Measurements from ENCODE around the gene SLC46A3. TPM values are rescaled to one million over a fixed set of nuclear protein-coding genes. Genes with fewer than 3 reads are reported as not detected.

SLC46A3 gene
- total and polyA plus RNA-seq, 10 of the 15 experiments (the other 5 are each of a cell fraction or from before 2014, with no cell fraction given): 2.9 to 15.6 (median 9.4) TPM

- no peaks in the 10 kb centered on the region for H3K27me3 ChIP-seq (replicated peaks in 1 of 2; ENCODE audit: control insufficient read depth in 2 of 2, insufficient read depth in 2 of 2, low read length in 1 of 2)
- H3K9ac ChIP-seq (ENCODE audit: control insufficient read depth, insufficient read depth, low read length): peak overlapping the region; percentile 99
- RAD21 ChIA-PET (ENCODE audit: unreplicated experiment): interaction anchor here (1.3 to 8.1 kb wide), 6 partner anchors 21 to 258 kb away, joined by 3 to 196 read pairs (median 5); partner anchors contain the start of gene SLC46A3
- intact Hi-C loops (cut with micrococcal nuclease; ENCODE audit: unreplicated experiment): loop anchor here (2.0 to 10.0 kb wide), 4 partner anchors 231 to 605 kb away; partner anchors contain the start of gene PAN3
- POLR2A ChIA-PET: interaction anchor here (0.7 to 5.7 kb wide), 4 partner anchors 20 to 521 kb away, joined by 3 to 84 read pairs (median 4); no protein-coding TSS in a partner anchor
- no peak overlapping the region for H2AFZ ChIP-seq (ENCODE audit: control insufficient read depth, low read depth, low read length)
- no TSS peak for BruUV-seq (replicated peaks)
- no peak for FAIRE-seq
- peaks cover 0 to 22% of the 10 kb centered on the region in 2 experiments; a peak in 3 of 4 replicates for H3K36me3 ChIP-seq (ENCODE audit: control insufficient read depth in 2 of 2, insufficient read depth in 2 of 2, low read length in 1 of 2)
- in situ Hi-C loops (cut with MboI): no loop called here
- no peak for TF ChIP-seq POU2F2 (IDR thresholded peaks at IDR 0.05; ENCODE audit: borderline replicate concordance, low read depth, low read length)
- TF ChIP-seq SMAD5 (IDR thresholded peaks at IDR 0.05; ENCODE audit: low read depth): 0 out of 2 replicates have a peak, but pooled peaks have one; percentile 27
- peak; percentile 27 for TF ChIP-seq RELA (IDR thresholded peaks at IDR 0.05; ENCODE audit: borderline replicate concordance, partially characterized antibody)
- TF ChIP-seq, protein P1, sequence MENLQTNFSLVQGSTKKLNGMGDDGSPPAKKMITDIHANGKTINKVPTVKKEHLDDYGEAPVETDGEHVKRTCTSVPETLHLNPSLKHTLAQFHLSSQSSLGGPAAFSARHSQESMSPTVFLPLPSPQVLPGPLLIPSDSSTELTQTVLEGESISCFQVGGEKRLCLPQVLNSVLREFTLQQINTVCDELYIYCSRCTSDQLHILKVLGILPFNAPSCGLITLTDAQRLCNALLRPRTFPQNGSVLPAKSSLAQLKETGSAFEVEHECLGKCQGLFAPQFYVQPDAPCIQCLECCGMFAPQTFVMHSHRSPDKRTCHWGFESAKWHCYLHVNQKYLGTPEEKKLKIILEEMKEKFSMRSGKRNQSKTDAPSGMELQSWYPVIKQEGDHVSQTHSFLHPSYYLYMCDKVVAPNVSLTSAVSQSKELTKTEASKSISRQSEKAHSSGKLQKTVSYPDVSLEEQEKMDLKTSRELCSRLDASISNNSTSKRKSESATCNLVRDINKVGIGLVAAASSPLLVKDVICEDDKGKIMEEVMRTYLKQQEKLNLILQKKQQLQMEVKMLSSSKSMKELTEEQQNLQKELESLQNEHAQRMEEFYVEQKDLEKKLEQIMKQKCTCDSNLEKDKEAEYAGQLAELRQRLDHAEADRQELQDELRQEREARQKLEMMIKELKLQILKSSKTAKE (IDR thresholded peaks at IDR 0.05; ENCODE audit: low read depth, poor library complexity, severe bottlenecking): peak; percentile 18
- peak; percentile 50; the same call in 1 of the 2 replicates for TF ChIP-seq RUNX3 (IDR thresholded peaks at IDR 0.05; ENCODE audit: low read length)
- no peak for TF ChIP-seq PAX8 (IDR thresholded peaks at IDR 0.05)
- TF ChIP-seq GABPA (IDR thresholded peaks at IDR 0.05; ENCODE audit: low read depth): no peak
- TF ChIP-seq PBX3 (IDR thresholded peaks at IDR 0.05; ENCODE audit: insufficient replicate concordance, low read depth, low read length): no peak
- TF ChIP-seq, protein P2, sequence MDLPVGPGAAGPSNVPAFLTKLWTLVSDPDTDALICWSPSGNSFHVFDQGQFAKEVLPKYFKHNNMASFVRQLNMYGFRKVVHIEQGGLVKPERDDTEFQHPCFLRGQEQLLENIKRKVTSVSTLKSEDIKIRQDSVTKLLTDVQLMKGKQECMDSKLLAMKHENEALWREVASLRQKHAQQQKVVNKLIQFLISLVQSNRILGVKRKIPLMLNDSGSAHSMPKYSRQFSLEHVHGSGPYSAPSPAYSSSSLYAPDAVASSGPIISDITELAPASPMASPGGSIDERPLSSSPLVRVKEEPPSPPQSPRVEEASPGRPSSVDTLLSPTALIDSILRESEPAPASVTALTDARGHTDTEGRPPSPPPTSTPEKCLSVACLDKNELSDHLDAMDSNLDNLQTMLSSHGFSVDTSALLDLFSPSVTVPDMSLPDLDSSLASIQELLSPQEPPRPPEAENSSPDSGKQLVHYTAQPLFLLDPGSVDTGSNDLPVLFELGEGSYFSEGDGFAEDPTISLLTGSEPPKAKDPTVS (IDR thresholded peaks at IDR 0.05; ENCODE audit: low read depth, low read length): no peak
- SMC1A ChIA-PET (ENCODE audit: uncharacterized antibody, unreplicated experiment): interaction anchor here (0.8 to 11.4 kb wide), 7 partner anchors 15 to 334 kb away, joined by 3 to 270 read pairs (median 3); no protein-coding TSS in a partner anchor
- peak overlapping the region; percentile 99 for H3K27ac ChIP-seq (ENCODE audit: control insufficient read depth, insufficient read depth)
- H3K79me2 ChIP-seq (ENCODE audit: control insufficient read depth, insufficient read depth, low read length): peaks cover 86% of the 10 kb centered on the region
- no peaks in the 10 kb centered on the region; the same call in 1 of the 2 replicates for H4K20me1 ChIP-seq (ENCODE audit: control insufficient read depth, insufficient read depth)
- no peaks in the 10 kb centered on the region for H3K9me3 ChIP-seq (replicated peaks; ENCODE audit: control insufficient read depth, insufficient read depth, low read length)
- WGBS (ENCODE audit: insufficient coverage, insufficient replicate concordance, low lambda C conversion rate, missing lambda C conversion rate): 1% methylated on average over 4 of the region's 4 CpGs
- 0 out of 2 replicates have a peak, but pooled peaks cover 4% of the 10 kb centered on the region for H3K4me1 ChIP-seq (ENCODE audit: control insufficient read depth, insufficient read depth, low read length)
- no peak for DNase-seq (ENCODE audit: low read depth, low spot score)
- peak; percentile 52 for ATAC-seq
- CTCF ChIA-PET: interaction anchor here (0.9 to 8.1 kb wide), 6 partner anchors 11 to 138 kb away, joined by 3 to 139 read pairs (median 4); no protein-coding TSS in a partner anchor
- H3K4me2 ChIP-seq (ENCODE audit: control insufficient read depth, insufficient read depth): peak overlapping the region; percentile 23
- H3K4me3 ChIP-seq: peak overlapping the region; percentile 80
Measured at GRCh38 chr13:28659621-28659970, 59.2 kb downstream of the SLC46A3 start.

Measured in GM12878 (cell line).